CD4-positive, alpha-beta T cell treated with Interleukin-10 for 1 hour (primary cell): ENCODE results near the gene LRP10.
"Not testable (repeated sequence)": the region's sequence is repeated elsewhere in the genome, so short reads cannot be mapped to it uniquely, and the experiment has no call there.

Experiments used
- DNase-seq: peaks from one replicate; pipeline ENCODE4 v3.0.0-alpha.2; 2020

Gene LRP10, protein sequence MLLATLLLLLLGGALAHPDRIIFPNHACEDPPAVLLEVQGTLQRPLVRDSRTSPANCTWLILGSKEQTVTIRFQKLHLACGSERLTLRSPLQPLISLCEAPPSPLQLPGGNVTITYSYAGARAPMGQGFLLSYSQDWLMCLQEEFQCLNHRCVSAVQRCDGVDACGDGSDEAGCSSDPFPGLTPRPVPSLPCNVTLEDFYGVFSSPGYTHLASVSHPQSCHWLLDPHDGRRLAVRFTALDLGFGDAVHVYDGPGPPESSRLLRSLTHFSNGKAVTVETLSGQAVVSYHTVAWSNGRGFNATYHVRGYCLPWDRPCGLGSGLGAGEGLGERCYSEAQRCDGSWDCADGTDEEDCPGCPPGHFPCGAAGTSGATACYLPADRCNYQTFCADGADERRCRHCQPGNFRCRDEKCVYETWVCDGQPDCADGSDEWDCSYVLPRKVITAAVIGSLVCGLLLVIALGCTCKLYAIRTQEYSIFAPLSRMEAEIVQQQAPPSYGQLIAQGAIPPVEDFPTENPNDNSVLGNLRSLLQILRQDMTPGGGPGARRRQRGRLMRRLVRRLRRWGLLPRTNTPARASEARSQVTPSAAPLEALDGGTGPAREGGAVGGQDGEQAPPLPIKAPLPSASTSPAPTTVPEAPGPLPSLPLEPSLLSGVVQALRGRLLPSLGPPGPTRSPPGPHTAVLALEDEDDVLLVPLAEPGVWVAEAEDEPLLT

DNA sequence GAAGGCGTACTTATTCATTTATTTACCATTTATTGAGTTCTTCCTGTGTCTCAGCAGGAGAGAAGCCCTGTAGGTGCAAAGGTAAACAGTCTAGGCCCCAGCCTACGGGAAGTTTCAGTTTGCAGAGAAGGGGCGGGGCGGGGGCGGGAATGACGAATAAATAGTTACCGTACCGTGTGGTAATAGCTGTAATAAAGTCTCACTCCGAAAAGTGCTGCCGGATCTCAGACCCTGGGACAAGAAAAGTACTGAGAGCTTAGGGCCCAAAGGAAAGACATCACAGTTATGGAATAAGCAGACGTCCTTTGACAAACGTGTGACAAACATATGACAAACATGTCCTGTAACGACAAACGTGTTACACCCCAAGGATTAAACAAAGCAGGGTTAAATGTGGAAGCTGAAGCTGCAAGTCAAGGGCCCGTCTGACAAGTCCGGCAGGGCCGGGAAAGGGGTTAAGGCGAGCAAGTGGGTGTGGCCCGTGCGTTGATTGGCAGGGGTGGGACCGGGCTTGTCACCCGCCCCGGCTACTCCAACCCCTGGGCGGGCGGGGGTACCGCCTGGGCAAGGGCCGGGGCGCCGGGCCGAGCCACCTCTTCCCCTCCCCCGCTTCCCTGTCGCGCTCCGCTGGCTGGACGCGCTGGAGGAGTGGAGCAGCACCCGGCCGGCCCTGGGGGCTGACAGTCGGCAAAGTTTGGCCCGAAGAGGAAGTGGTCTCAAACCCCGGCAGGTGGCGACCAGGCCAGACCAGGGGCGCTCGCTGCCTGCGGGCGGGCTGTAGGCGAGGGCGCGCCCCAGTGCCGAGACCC, at the start of gene LRP10:
Gene LRP10 (plus strand): TSS at position 517 of the 809 bp plus-strand sequence. CDS start 564 bp downstream, outside the sequence.
- peak; percentile 88 for DNase-seq

DNA sequence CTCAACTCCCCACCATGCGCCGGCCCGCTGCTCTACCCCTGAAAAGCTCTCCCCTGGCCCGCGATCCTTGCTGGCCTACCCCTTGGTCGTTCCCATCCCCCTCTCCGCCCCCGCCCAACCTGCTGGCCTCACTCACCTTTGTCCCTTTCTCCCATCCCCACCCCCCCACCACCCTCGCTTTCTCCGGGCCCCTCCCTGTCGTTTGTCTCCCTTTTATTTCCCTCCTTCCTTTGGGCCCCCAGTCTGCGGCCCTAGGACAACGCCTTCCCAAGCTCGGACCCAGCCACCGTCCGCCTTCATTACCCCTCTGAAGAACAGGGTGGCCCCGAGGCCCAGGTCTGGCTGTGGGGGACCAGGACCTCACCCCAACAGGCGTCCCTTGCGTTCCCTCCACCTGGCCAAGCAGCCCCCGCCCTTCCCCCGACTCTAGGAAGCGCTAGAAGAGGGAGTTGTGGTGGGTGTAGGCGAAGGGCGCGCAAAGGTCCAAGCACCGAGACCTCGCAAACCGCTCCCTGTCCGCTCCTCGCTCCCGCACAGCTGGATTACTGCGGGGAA, 49.4 kb upstream of the LRP10 start:
- DNase-seq = no peak

DNA sequence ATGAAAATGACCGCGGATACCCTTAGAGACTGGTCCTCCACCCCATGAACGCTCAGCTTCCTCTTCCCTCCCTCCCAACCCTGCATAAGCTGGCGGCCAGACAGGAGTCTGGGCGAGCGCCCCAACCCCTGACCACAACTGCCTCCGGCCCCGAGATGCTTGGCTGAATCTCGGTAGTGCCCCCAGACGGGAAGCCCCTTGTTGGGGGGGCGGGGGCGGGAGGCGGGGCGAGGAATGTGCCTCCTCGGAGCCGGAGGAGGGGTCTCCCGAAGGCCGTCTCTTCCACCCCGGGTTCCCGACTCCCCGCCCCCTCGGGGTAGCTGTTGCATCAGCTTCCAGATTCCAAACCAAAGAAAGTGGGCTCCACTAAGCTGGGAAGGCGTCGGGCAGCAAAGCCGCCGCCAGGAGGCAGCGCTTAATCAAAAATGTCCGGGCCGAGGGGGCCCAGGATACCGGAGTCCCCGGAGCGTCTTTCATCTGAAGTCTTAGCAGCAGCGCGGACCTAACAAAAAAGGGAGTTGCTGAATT, 48.9 kb upstream of the LRP10 start:
- DNase-seq = peak; percentile 75

DNA sequence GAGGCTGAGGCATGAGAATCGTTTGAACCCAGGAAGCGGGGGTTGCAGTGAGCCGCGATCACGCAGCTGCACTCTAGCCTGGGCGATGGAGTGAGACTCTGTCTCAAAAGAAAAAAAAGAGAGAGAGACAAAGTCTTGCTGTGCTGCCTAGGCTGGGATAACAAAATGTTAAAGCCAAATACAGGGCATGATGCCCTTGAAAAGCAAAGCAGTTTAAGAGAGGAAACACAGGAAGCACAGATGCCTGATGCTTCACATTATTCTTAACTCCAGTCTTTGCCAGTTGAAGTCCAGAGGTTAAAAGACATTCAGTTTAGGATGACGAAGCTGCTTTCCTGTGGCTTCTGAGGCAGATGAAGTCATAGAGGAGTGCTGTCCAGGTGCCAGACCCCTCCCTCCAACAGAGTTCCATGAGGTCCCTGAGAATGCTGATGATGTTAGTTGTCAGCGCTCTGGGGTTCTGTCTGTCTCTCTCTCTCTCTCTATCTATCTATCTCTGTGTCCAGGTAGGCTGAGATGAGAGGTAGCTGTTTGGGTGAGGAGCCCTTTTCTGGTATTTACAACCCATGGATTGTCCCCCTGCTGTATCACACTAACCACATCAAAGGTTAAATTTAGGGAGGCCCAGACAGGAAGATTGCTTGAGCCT, 46.7 kb upstream of the LRP10 start:
- no peak for DNase-seq

DNA sequence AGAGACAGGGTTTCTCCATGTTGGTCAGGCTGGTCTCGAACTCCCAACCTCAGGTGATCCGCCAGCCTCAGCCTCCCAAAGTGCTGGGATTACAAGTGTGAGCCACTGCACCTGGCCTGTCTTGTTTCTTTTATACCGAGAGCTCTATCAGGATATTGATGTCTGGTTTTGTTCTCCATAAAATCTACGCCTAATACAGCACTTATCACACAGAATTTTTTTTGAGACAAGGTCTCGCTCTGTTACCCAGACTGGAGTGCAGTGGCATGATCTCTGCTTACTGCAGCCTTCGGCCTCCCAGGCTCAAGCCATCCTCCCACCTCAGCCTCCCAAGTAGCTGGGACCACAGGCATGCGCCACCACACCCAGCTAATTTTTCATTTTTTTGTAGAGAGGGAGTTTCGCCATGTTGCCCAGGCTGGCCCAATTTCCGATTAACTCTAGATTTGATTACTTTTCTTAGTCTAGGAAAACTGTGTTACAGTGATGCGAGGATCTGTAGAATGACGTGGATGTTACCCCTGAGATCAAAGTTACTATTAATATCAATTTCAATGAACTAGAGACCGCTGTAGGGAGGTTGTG, 42.4 kb upstream of the LRP10 start:
- not testable (repeated sequence) for DNase-seq

DNA sequence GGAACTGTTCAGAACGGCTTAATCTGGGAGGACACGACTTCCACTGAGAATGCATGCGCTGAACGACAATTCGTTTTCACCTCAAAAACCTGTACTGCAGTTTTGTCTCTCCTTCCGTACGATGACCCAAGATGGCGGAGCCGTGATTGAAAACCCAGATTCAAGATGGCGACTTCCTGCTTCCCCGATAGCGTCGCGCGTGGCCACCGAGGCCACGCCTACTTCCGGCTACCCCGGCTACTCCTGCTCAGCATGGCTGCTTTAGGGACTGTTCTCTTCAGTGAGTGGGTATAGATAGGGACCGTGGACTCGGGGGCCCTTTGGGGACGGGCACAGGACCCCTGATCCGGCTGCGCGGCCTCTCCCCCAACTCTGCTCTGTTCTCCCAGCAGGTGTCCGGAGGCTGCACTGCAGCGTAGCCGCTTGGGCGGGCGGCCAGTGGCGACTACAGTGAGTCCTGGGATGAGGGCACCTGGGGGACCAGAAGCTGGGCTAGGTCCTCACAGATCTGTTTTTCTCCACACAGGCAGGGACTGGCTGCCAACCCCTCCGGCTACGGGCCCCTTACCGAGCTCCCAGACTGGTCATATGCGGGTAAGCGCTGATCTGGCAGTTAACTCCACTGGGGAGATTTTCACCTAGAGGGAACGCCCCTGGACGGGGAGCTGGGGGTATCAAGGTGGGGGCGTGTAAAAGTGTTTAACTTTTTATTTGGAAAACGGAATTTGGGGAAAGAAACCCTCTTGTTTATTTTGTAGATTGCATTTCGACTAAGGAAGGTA, 41.7 kb upstream of the LRP10 start, which contains the start of gene MRPL52:
Gene MRPL52 (plus strand): TSS at position 227 of the 782 bp plus-strand sequence. CDS start 26 bp downstream, at position 253.
- peak; percentile 93 for DNase-seq

DNA sequence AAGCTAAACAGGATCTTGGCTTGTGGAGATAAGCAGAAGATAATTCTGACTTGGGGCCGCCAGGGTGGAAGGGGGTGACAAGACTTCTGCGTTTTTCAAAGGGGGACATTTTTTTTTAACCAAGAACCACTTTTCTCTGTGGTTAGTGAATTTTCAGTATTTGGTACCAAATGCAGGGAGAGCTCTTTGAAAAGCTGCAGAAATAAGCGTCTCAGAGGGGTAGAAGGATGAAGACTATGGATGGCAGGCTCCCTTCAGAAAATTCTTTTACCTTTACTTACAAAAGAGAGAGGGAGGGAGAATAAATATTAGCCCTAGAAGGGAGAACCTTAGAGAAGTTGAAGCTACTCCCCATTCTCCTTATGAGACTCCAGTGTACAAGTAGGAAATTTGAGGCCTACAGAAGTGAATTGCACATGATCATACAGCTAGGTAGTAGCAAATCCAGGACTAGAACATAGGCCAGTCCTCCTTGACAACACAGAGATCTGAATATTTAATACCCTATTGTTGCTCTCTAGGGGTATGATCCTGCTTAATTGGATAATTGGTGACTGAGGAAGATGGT, 41.0 kb upstream of the LRP10 start:
- no peak for DNase-seq

DNA sequence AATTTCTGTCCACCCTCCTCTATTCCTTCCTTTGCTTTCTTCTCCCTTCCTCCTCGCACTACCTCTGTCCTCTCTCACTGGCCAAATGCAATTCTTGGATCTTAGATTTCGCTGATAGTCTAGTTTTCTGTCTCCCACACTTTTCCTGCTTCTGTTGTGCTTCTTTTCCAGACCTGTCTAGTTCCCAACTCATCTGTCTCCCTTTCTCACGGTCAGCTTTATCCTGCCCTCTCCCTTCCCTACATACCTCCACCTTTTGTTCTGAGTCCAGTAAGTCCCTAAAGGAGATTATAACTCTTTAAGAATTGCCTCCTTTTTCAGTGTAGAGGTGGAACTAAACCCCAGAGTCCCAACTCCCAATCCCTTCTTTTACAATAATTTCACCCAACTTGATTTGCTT, 36.0 kb upstream of the LRP10 start:
- no peak for DNase-seq

DNA sequence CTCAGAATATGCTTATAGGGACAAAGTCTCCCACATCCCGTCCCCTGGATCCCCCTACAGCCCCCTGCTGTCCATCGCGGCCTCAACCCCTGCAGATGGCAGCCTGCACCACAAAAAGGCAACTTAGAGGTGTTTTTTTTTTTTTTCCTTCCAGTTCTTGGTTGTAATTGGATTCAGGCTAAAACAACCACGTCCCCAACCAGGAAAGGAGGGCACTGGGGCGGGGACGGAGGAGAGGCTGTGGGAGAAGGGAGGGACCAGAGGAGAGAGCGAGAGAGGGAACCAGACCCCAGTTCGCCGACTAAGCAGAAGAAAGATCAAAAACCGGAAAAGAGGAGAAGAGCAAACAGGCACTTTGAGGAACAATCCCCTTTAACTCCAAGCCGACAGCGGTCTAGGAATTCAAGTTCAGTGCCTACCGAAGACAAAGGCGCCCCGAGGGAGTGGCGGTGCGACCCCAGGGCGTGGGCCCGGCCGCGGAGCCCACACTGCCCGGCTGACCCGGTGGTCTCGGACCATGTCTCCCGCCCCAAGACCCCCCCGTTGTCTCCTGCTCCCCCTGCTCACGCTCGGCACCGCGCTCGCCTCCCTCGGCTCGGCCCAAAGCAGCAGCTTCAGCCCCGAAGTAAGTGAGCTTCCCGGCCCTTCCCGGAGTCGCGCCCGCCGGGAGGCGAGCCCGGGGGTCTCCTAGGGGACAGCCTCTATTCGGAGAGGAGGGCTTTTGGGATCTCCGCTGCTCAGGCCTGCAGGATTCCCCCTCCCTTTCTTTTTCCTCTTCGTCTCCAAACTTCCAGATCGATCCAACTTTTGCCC, 35.0 kb upstream of the LRP10 start, which contains the start of gene MMP14:
Gene MMP14 (plus strand): TSS at position 285 of the 813 bp plus-strand sequence. CDS start 233 bp downstream, at position 518.
- no peak for DNase-seq

DNA sequence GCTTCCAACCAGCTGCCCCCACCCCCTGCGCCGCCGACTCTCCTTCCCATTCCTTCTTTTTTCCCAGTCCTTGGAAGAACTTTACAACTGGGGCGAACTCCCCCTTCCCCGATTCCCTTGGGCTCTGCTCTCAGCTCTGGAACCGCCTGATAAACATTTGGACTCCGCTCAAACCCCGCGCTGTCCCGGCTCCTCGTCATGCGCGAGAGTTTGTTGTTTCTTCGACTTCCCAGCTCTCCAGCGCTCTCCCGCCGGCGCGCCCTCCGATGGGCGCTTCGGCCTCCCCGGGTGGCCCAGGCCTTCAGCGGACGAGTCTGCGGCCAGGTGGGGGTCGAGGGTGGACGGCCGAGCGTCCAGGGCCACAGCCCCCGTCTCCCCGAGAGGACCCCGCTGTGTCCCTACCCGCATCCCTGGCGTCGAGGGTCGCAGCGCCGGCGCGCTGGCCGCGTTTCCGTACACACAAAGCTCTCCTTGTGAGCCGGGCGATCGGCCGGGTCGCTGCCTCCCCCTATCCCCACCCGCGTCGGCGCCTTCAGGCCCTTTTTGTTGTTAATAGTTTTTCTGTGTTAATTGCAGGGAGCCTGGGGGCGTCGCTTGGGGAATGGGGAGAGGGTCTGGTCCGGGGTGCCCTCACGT, 34.3 kb upstream of the LRP10 start:
- DNase-seq = no peak

DNA sequence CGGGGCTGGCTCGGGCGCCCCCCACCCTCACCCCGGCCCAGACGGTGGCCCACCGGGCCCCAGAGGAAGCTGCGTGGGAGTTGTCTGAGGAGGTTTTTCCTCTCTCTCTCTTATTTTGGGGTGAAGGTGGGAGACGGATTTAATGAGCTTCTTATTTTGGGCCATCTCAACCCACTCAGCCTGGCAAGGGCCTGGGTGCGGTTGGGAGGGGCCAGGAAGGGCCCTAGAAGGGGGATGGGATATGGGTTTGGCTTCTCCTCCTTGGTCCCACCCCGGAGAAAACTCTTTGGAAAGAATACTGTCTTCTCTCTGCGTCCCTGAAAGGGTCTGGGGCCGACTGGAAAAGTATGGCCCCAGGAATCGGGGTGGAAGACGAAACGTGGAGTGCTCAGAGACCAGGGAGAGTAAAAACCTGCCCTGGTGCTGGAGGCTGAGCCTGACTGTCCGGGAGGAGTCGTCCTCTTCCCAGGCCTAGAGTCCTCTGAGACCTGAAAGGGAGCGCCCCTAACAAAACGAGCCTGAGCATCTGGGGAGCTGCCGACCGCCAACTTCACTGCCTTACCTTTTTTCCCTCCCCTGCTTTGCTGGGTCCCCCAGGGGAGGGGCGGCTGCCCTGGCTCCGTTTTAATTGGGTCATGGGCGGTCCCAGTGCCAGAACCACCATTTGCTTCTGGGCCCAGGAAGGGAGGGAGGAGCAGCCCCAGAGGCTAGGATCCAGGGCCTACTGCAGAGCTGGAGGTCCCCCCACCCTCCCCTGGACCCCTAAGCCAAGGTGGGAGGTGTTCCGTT, 33.6 kb upstream of the LRP10 start:
- DNase-seq = no peak

DNA sequence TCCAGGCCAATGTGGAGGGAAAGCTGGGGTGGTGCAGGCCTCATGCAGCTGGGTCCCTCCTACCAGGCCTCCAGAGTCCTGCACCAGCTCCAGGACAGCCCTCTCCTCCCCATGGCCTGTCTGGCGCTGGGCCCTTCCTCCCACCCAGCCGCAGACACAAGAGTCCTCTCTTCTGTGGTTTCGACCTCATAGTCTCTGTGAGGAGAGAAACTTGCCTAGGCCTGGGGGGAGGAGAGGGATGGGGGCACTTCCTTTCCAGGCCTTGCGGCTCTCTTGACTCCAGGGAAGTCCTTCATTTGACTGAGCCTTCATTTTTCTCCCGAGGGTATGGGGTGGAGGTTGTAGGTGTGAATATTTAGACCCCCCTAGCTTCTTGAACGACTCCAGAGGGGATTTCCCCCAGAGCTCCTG, 32.9 kb upstream of the LRP10 start:
- no peak for DNase-seq

DNA sequence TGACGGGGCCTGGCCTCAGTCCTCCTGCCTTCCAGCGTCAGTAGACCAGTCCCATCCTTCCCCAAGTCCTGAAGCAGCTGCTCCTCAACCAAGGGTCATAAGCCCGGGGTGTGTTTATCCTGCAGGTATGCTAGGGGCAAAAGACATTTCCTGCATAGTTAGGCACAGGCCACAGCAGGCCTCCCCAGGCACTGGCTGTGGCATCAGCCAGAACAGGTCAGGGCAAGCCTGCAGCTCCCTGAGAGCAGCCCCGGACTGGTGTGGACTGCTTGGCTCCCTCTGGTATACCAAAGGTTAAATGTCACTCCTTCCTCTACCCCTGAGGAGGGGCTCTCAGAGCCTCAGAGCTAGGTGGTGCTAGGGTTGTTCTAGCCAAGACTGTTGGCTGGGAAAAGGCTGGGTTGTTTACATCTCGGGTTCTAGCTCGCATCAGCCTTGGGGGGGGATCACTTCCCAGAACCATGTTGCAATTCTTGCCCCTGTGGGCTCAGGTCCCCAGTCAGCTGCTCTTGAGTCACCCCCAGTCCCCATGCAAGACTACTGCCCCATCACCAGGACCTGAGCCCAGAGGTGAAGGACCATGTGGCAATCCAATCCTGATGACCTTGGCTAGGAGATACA, 32.3 kb upstream of the LRP10 start:
- DNase-seq = no peak

DNA sequence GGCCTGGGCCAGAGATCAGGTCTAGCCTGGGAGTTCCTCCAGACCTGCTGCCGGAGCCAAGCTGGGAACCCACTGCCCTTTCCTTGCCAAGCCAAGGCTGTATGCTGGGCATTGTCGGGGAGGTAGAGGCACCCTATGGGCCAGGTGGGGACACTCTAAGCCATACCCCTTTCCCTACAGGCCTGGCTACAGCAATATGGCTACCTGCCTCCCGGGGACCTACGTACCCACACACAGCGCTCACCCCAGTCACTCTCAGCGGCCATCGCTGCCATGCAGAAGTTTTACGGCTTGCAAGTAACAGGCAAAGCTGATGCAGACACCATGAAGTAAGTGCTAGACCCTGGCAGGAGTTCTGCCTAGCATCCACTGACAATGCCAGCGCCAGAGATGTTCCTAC, 30.2 kb upstream of the LRP10 start:
- DNase-seq = no peak

DNA sequence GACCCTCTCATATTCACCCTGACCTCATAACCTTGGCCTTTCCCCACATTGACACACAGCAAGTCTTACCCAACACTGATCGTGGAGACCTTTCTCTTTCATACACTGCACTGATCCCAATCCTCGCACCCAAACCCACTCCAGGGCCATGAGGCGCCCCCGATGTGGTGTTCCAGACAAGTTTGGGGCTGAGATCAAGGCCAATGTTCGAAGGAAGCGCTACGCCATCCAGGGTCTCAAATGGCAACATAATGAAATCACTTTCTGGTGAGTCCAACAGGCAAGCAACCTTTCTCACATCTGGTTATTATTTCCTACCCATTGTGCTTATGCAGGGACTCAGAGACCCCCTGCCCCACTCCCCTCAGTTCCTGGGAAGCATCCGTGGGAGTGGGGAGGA, 29.8 kb upstream of the LRP10 start:
- DNase-seq = no peak

DNA sequence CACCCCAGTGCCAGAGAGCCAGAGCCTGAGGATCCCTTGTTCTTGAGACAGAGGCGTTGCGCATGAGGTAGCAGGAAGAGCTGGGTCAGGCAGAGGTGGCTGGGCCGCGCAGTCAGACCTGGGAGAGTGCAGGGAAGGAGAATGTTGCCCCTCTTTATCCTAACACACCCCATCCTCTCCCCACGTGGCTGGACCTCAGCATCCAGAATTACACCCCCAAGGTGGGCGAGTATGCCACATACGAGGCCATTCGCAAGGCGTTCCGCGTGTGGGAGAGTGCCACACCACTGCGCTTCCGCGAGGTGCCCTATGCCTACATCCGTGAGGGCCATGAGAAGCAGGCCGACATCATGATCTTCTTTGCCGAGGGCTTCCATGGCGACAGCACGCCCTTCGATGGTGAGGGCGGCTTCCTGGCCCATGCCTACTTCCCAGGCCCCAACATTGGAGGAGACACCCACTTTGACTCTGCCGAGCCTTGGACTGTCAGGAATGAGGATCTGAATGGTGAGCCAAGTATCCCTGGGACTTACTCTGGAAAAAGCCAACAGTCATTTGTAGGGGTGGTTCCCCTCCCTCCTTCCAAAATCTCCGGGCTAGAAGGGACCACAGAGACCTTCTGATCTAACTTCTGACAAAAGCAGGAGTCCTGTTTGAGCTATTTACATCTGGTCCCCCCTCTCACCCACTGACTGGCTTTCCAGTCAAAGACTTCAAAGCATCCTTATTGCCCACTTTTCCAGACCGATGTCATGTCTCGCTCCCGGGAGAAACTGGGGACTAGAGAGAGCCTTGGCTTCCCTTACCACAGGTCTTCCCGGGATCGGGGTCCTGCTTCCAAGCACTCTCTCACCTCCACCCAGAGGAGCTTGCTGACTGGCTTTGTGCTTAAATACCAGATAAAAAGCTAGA, 29.1 kb upstream of the LRP10 start:
- no peak for DNase-seq
